ENCODE measurements around the gene RUNX2.
A peak's percentile ranks its signal among the peaks of the same experiment; 100 is the strongest.

Gene RUNX2

DNA sequence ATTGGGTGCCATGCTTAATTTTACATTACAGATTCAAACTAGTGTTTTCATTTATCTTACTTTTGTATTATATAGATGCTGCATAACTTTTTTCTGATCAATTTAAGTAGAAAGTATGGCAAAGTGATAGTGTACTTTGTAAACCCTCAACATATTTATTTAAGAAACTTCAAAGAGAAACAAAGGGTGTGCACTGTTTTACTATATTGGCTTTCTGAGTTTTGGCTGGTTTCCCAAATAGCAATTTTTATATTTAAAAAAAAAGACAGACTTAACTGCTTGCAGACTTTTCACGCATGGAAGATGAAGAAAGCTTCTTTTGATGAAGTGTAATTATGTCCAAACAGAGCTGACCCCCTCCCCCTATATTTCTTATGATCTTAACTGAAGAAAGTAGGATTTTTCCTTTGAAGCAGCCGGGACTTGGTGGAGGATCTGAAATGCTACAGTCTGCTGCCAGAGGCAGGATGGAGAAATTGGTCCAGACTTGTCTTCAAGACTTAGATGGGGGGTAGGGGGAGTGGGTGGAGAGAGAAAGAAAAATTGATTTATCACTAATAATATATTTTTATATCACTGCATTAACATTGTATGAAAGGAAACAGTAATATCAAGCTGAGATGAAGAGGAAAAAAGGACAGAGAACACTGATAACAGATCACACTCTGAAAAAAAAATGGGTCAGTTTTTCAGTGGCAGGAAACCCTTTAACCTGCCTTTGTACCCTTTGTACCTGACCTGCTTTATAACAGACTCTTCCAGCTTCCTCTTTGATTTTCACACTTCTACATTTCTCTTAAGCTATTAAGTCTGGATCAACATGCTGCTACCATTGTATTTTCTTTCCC lies 105.6 kb downstream of the RUNX2 start:
- DNase-seq (ENCODE audit: low read depth), result no peak

DNA sequence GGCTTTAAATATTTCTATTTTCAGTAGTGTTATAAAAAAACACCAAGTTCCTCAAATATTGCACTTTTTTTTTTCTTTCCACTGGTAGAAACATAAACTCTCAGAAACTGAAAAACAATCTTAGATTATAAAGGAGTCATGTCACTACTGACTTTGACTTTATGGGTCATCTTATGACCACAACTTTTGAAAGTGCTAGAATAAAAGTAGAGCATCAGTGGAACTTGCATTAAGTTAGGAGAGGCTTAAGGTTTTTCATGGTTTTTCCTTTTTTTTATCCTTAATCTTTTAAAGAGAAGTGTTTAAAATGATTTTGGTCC lies 106.2 kb downstream of the RUNX2 start:
- no peak for DNase-seq (ENCODE audit: low read depth)

DNA sequence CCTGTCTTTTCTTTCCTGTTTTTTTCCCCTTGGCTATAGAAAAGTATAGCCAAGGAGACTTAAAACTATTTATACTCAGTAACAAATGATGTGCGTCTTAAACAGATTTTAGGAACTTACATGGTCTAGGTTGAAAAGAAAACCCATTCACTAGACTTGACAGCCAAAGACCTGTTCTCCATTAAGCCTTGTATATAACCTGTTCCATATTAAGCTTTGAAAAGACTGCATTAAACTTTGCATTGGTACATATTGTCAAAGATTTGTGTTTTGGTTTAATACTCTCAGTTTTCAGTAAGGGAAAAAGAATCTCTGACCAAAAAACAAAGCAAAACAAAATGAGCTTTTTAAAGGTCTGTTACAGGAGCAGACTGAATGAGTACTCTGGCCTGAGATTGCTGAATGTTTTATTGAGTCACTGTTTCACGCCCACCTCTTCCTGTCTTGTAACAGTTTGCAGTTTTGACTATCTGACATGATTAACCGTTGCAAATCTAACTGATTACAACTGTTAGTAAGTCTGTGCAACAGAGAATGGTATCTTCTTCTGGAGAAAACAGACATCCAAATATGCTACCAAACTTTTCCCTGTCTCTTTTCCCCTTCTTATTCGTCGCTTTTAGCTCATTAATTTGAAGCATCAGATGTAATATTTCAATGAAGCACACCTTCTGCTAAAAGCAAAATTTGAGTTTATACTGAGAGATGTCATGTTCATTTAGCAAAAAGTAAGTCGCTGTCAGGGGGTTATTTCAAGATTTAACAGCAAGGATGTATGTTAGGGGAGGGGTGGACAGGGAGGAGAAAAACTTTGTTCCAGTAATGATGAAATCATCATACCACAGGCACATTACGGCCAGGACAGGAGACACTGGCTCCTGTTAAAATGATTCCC lies 108.7 kb downstream of the RUNX2 start:
- no peak for DNase-seq (ENCODE audit: low read depth)

DNA sequence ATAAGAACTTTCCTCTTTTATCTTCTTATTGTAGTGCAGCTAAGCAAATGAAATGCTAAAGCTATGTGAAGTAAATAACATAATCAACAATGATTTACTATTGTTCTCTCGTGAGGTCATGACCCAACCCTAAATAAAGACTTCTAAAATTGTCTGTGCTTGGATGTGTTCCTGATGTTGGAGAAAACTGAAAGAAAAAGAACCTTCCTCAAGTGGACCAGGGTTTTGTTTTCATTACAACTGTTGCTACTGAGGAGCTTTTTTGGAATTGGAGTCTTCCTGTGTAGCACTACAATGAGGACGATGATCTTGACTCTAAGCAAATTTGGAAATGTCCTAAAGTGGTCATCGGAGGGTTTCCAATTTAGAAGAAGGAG lies 109.3 kb downstream of the RUNX2 start:
- no peak for DNase-seq (ENCODE audit: low read depth)

DNA sequence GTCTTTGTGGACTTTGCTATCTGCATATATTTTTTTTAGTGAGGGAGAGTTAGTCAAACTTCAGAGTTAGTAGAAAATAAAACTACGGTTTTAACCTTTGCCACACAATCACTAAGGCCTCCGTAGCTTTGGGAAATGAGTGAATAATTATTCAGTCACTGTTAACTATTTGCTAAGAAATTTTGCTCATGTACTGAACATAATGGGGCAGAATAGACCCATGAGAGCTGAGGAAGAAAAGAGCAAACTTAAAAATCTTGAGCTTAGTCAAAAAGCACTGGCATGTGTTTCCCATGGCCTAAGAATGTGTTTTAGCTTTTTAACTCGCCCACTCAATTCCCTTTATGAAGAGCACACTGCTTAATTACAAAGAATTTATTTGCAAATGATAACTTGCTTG lies 110.0 kb downstream of the RUNX2 start:
- DNase-seq (ENCODE audit: low read depth), result no peak

DNA sequence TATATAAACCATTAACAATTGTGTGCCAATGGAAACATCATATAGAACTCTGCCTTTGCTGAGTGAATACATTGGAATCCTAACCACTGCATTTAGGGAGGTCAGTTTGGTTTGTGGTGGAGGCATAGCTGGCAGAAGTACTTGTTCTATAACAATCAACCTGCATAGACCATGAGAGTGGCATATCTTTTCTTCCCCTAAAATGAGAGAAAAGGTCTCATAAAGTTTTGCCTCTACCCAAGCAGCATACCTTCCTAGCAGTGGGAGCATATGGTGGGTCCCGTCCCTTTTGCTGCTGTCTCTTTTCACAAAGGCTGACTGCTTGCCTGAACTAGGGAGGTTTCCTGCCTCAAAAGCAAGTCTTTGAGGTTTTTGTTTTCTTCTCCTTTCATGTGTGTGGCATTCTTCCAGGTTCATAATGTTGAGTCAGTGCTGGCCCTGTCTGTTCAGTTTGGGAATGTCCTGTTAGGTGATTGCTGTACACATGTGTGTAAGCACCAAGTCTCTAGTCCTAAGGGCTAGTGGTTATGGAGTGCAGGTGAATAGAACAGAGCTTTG lies 110.8 kb downstream of the RUNX2 start:
- peak; percentile 86 for DNase-seq (ENCODE audit: low read depth)

DNA sequence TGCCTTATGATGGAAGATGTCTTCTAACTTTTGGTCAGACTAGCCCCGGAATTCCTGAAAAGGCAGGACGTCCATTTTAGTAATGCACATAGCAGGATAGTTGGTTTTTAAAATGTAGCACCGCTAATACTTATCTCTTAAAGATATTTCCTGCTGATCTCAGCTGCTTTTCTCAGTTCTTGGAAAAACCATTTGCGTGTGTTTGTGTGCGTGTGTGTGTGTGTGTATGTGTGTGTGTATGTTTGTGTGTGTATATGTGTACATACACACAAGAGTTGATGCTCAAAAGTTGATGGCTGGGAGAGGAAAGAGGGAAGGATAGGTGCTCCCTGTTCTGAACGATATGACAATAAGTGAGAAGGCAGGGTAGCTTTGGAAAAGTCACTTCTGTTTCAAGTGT lies 111.3 kb downstream of the RUNX2 start:
- no peak for DNase-seq (ENCODE audit: low read depth)

DNA sequence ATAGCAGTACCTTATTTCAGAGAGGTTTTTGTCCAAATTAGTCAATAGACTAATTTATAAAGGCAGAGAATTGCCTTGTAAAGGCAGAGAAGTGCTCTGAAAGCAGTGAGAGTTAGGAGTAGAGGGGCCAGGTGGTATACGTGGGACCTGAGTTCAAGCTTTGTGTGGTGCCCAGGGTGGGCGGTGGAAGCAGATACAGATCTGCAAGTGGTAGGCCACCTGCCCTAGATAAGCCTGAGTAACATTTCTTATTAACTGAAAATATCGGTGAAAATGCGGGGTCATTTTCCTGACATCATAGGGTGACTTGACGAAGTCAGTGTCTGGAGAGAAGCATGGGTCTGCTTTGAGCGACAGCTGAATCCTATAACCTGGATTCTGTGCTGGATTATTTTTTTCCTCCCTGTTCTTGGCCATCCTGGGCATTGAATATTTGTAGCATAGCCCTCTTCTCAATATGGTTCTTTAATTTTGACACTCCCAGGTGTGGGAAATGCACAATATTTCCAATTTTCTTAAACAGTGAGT lies 111.8 kb downstream of the RUNX2 start:
- DNase-seq (ENCODE audit: low read depth), result no peak

DNA sequence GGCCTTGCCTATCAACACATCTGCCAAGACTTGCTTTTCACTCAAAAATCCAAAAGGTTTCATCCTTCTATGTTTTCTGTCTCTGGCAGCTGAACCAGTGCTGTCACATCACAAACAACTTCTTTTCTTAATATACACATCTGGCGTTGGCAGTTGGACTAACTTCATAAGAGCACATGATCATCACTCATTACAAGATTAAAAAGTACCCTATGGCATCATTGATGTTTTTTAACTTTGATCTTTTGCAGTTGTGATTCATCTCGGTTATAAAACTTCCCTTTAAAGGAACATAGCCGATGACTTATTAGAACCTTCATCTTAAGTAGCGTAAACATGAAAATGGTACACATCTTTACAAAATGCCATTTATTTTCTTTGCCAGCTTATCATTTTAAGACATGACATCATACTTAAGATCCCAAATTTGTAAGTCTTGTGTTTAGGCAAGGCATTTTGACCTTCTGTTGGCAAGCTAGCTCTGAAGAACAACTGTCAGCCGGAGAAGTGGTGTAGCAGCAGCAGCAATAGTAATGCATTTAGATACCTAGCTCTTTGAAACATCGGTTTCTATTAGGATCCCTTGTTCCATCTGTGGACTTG lies 113.8 kb downstream of the RUNX2 start:
- DNase-seq (ENCODE audit: low read depth), result no peak

DNA sequence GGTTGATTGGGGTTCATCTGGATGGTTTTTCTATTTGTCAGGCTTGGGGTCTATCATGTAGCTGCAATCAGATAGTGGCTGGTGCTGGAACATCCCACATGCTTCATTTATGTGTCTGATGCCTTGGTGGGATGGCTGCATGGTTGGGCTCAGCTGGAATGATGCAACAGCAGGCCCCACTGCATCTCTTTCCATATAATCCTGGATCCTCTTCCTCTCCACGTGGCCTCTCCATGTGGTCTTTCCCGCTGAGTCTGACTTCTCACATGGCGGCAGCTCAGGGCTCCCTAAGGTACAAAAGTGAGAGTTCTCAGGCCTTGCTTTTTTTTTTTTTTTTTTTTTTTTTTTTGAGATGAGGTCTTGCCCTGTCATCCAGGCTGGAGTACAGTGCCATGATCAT lies 114.6 kb downstream of the RUNX2 start:
- DNase-seq (ENCODE audit: low read depth), result no peak

DNA sequence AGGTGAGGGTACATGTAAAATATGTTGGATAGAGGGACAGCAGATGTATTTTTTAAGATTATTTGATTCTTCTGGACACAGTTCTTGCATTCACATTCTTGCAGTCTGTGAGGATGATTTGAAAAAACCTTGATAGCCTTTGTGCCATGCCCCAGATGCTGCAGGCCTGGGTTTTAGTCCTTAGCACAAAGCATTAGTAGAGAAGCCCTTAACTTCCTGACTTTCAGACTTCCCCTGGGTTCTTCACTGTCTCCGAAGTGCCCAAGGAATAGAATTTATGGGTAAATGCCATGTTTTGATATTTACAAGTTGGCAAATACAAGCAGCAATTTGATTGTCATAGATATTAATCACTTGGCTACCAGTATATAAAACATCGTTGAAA lies 117.2 kb downstream of the RUNX2 start:
- DNase-seq (ENCODE audit: low read depth), result no peak

DNA sequence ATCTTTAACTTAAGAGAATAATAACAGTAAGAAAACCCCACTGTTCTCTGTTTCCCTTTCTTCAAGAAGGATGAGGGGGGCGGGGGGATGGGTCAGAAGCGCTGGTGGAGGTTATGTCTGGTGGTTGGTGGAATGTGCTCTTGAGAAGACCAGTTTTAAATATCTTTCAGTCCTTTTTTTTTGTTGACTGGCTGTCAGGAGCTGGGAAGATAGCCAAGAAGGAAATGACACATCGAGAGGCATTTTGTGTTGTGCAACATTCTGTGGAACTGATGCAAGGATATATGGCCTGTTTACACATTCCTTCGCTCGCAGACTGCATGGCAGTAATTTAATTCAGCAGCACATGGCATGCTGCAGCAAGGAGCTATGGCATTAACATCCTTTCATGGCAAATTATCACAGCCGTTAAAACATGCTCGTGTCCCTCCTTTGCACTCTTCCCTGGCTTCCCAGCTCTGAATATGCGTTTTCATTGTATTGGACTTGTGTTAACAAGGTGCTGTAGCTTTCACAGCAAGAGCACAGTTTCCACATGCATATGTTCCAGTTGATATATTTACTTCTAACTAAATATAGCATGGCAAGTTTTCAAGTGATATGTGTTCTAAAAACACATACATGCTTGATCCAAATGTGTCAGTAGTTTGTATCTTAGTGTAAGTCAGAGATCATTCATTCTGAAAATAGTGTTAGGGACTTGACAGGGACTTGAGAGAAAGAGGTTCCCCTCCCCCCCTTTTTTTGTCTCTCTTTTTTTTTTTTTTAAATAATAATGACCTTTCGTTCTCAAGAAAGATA lies 117.8 kb downstream of the RUNX2 start:
- peak; percentile 99 for DNase-seq (ENCODE audit: low read depth)

DNA sequence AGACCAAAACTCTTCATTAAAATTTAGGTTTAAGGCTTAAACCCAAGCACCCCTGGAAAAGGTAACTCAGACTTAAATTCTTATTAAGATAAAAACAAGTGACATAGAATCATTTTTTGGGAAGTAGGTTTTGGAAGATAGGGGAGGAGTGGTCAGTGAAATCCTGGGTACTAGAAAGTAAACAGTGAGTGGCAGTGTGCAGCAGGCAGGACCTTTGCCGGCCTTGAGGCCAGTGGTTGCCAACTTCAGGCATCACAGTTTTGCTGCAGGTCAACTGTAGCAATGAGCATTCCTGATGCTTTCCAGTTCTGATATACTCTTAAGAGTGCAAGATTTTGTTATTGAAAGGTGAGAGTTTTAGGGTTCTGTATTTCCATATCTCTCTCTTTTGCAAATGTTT lies 118.9 kb downstream of the RUNX2 start:
- no peak for DNase-seq (ENCODE audit: low read depth)

DNA sequence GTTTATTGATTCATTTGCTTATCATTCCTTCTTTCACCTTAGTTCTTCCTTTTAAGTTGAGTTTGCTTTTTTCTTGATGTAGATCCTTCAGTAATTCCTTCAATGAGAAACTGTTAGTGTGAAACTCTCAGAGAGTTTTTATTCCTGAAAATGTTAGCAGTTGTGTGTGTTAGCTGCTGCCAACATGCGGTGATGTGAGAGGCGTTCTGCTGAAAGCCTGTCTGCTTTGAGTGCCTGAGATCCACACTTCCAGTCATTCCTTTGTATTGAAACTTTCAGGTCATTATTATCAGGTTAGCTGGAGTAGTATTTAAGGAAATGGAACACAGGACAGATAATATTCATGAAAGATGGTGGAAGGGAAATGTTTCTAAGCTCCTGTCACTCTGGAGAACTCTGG lies 119.6 kb downstream of the RUNX2 start:
- no peak for DNase-seq (ENCODE audit: low read depth)

DNA sequence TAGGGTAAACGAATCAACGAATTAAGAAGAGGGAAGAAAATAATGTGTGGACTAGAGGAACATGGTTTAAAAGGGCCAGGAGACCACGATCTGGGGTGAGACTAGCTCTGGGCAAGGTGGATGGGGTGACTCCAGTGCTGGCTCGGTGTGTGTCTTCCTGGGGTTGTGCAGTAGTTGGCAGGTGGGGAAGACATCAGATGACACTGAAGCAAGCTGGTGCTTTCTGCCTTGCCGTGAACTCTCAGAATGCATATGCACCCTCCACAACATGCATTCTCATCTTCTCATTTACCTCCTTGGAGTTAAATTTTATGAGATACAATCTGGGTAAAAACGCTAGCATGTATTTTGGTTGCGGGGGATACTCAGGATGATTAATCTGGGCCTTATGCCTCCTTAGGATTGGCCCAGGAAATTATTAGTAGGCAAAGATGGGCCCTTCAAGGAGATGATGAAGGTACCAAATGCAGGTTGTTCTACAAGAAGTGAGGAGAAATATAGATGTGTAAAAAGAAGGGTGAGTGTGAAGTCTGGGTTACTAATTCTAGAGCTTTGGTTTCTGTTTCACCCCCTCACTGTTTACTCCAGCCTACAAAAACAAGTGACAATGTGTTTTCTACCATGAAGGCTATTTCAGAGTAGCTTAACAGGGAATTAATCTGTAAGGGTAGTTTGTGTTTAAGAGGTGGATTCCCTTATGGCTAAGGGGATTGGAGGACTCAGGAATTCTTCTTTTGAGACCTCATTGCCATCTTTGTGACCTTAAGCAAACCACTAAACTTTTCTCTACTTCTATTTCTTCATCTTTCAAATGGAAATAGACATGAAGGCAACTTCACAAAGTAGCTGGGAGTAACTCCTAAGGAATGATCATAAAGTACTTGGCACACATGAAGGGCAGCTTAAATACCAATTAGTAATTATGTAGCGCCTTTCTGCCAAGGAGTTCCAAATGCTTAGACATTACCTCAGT lies 120.6 kb downstream of the RUNX2 start:
- DNase-seq (ENCODE audit: low read depth), result no peak

DNA sequence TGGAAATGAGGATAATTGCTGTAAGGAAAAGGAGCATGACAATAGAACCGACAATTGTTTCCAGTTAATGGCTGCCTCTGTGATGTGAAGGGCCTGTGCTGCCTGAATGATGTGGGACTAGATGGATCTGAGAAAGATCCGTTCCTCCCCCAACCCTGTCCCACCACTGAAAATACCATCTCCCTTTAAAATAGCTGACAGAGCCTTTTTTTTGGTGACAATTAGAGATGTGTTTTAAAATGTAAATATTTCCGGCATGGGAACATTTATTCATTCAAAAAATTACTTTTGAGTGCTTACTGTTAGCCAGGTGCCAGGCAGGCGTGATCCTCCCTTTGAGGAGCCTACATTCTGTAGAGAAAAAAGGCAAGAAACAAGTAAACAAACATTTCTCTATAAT lies 122.0 kb downstream of the RUNX2 start:
- no peak for DNase-seq (ENCODE audit: low read depth)

DNA sequence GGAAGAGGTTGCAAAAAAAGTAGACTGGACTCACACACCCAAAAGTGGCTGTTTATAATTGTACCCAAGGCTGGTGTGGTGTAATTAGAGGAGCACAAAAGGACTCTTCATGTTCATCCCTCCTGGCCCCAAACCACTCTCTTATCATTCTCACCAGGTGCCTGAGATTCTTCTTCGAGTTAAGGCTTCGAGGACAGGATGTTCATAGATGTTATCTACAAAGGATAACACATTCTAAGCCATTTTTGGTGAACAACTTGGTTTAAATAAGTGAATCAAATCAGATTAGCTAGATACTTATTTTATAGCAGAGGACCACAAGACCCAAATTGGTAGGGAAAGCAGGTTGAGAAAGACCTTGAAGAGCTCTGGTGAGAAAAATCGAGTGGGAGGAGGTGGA lies 122.7 kb downstream of the RUNX2 start:
- no peak for DNase-seq (ENCODE audit: low read depth)

DNA sequence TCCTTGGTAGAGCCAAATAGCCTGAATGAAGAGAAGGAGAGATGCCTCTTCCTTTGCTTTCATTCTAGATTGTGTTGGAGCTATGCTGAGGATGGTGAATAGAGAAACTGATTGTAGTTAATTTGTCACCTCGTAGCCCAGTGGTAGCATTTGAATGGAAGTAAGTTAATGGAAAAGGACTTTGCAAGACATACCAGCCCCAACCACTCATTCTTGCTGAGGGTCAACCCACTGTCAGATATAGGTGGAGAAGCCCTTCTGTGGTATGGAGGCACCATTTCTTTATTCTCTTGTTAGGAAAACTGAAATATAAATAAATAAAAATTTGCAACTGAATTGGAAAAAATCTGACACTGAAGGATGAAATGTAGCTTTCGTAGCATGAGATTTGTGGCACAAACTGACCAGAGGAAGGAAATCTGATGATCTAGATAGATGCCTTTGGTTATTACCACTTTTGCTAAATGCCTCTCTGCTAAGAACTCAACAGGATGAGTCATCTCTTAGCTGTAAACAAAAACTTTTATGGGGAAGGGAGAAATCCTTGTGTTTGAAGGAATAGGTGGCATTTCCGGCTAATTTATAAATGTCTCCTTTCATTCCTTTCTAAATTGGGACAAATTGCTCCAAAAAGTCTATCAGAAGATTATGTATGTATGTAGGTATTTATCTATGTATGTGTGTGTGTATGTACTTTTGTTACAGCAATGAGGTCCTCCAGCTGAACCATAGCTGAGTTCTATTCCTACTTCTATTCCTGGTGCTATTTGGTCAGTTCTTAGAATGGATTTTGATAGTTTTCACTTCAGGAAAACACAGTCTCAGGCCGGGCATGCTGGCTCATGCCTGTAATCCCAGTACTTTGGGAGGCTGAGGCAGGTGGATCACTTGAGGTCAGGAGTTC lies 126.1 kb downstream of the RUNX2 start:
- no peak for DNase-seq (ENCODE audit: low read depth)

DNA sequence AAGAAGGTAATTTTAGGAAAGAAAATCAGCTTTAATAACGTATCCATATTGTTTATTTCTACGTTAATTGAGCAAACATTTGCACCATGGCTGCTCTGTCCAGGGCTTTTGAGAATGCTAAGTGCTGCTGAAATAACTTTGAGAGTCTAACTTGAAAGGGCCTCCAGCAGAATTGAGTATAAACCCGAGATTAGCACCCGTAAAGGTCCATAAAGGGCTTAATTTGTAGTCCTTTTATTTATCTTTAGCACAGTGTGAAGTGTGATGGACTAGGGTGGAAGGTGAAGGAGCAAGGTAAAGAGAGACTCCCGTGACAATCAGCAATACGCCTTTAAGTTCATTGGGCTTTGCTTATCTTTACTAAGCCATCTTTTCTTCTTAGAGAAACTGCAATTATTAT lies 127.3 kb downstream of the RUNX2 start:
- no peak for DNase-seq (ENCODE audit: low read depth)
